ENCODE results near the gene PIEZO1. TPM values are rescaled to one million over a fixed set of nuclear protein-coding genes. Genes with fewer than 3 reads are reported as not detected.

The PIEZO1 gene
- total RNA-seq, 1 donor from 2014 or later, result 5.5 TPM

DNA sequence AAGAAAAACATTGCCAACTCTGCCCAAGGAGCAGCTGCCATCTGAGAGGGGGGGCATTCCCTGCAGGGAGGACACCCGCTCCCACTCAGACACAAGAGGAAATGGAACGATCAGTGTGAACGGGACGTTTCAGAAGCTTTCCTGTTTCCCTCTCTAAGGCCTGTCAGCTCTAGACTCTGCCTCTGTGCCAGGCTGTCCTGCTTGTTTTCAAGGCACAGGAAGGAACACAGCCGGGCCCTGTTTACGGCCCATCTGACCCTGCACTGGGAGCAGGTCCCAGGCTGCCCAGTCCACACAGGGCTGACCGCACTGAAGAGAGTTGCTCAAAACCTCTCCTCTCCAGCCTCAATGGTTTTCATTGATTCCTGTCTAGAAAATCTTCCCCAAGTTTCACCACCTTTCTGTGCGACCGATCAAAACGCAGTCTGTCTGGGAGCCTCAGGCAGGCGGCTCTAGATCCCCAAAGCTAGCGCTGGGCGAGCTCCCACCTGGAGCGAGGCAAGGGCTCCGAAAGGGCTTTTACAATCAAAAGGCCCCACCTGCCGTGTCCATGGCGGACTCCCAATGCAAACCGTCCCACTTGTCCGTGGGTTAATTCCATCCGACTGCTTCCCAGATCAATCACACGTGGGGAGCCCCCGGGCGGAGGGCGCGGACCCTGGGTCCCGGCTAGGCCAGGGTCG lies 1.5 kb downstream of the PIEZO1 start:
- Histone ChIP-seq H3K4me1 (peaks cover 2% of the 10 kb centered on the region), H3K4me3 (peak overlapping the region; percentile 50), H3F3A (ENCODE audit: low read depth) (peaks cover 19% of the 10 kb centered on the region), H3K9me3 (ENCODE audit: low read depth) (no peaks in the 10 kb centered on the region), H3K36me3 (no peaks in the 10 kb centered on the region), H3K4me2 (peak overlapping the region; percentile 83), H3K79me2 (ENCODE audit: low read depth) (no peaks in the 10 kb centered on the region), H3K9ac (no peak overlapping the region), H3K27ac (no peak overlapping the region), H2AFZ (replicated peaks) (no peak overlapping the region), H3K27me3 (peaks cover 39% of the 10 kb centered on the region), H4K20me1 (ENCODE audit: low read depth) (no peaks in the 10 kb centered on the region)
- no peak for DNase-seq (ENCODE audit: low spot score)
- peaks cover 20% of the 10 kb centered on the region for H3K4me1 Mint-ChIP-seq
- peak overlapping the region; percentile 71 for H3K4me3 Mint-ChIP-seq
- no peaks in the 10 kb centered on the region for H3K36me3 Mint-ChIP-seq
- TF ChIP-seq EZH2phosphoT487 (IDR thresholded peaks at IDR 0.05) (no peak), EZH2 (IDR thresholded peaks at IDR 0.05) (no peak)
- TF ChIP-seq, protein P1, sequence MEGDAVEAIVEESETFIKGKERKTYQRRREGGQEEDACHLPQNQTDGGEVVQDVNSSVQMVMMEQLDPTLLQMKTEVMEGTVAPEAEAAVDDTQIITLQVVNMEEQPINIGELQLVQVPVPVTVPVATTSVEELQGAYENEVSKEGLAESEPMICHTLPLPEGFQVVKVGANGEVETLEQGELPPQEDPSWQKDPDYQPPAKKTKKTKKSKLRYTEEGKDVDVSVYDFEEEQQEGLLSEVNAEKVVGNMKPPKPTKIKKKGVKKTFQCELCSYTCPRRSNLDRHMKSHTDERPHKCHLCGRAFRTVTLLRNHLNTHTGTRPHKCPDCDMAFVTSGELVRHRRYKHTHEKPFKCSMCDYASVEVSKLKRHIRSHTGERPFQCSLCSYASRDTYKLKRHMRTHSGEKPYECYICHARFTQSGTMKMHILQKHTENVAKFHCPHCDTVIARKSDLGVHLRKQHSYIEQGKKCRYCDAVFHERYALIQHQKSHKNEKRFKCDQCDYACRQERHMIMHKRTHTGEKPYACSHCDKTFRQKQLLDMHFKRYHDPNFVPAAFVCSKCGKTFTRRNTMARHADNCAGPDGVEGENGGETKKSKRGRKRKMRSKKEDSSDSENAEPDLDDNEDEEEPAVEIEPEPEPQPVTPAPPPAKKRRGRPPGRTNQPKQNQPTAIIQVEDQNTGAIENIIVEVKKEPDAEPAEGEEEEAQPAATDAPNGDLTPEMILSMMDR (IDR thresholded peaks at IDR 0.05), result no peak
- peaks cover 23% of the 10 kb centered on the region for H3K27me3 Mint-ChIP-seq (ENCODE audit: insufficient read depth, low read depth)
- no peaks in the 10 kb centered on the region for H3K9me3 Mint-ChIP-seq
- H3K27ac Mint-ChIP-seq, result no peak overlapping the region

DNA sequence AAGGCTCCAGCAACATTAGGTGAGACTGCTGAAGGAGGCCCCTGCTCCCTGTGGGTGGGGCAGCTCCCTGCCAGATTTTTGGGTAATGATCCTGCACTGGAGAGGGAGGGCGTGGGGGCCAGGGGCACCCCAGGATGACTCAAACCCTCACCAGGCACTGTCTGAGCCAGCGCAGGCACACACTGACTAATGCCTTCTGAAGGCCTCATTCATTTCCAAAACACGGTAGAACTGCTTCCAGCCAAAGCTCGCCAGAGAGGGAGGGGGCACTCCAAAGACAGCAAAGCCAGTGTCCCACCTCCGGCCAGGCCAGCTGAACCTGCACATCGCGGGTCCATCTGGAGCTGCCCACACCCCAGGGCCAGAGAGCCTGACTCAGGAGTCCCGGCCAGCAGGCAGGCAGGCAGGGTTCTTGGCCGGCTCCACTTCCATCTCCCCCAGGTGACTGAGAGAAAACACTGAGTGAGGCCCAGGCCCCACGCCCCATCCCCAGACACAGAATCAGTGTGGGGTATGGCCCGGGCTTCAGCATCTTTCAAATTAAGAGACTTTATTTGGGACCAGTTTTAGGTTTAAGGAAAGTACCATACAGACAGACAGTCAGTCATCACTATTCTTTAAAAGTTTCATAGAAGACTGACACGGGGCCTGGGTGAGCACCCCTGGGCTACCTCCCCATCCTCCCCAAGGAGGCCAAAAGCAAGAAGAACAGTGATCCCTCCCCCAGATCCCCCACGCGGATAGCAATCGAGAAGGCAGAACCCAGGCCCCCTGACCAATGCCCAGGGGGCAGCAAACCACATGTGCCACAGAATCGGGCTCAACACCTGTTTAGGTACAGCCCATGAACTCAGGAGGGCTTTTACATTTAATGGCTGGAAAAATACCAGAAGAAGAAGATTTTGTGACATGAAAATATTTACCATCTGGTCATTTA lies 2.3 kb downstream of the PIEZO1 start:
- H3K79me2 ChIP-seq (ENCODE audit: low read depth), result no peaks in the 10 kb centered on the region

GRCh38 chr16:88781140-88782077 lies 3.6 kb downstream of the PIEZO1 start:
- no peak overlapping the region for H3K27ac Mint-ChIP-seq
- no peak overlapping the region for H3K9ac ChIP-seq

More for the DNA sequence above, 2.3 kb downstream of the PIEZO1 start:
- Histone ChIP-seq H3K9me3 (ENCODE audit: low read depth) (no peaks in the 10 kb centered on the region), H4K20me1 (ENCODE audit: low read depth) (no peaks in the 10 kb centered on the region), H3K36me3 (no peaks in the 10 kb centered on the region), H3K9ac (no peak overlapping the region), H3F3A (ENCODE audit: low read depth) (peaks cover 19% of the 10 kb centered on the region), H3K27ac (no peak overlapping the region), H3K4me1 (peaks cover 10% of the 10 kb centered on the region), H3K4me3 (no peak overlapping the region), H3K4me2 (no peak overlapping the region), H3K27me3 (peaks cover 38% of the 10 kb centered on the region), H2AFZ (replicated peaks) (no peak overlapping the region)
- peak overlapping the region; percentile 71 for H3K4me3 Mint-ChIP-seq
- no peaks in the 10 kb centered on the region for H3K36me3 Mint-ChIP-seq
- no peak for DNase-seq (ENCODE audit: low spot score)
- H3K27me3 Mint-ChIP-seq (ENCODE audit: insufficient read depth, low read depth), result peaks cover 22% of the 10 kb centered on the region
- peaks cover 28% of the 10 kb centered on the region for H3K4me1 Mint-ChIP-seq
- no peak overlapping the region for H3K27ac Mint-ChIP-seq
- TF ChIP-seq EZH2 (IDR thresholded peaks at IDR 0.05) (no peak), EZH2phosphoT487 (IDR thresholded peaks at IDR 0.05) (no peak)
- H3K9me3 Mint-ChIP-seq, result no peaks in the 10 kb centered on the region

More at GRCh38 chr16:88781140-88782077, 3.6 kb downstream of the PIEZO1 start:
- Histone ChIP-seq H3K4me3 (no peak overlapping the region), H3F3A (ENCODE audit: low read depth) (peaks cover 17% of the 10 kb centered on the region), H3K27ac (no peak overlapping the region), H3K27me3 (peaks cover 35% of the 10 kb centered on the region), H2AFZ (replicated peaks) (no peak overlapping the region), H3K9me3 (ENCODE audit: low read depth) (no peaks in the 10 kb centered on the region), H3K4me1 (peaks cover 21% of the 10 kb centered on the region), H4K20me1 (ENCODE audit: low read depth) (no peaks in the 10 kb centered on the region), H3K79me2 (ENCODE audit: low read depth) (no peaks in the 10 kb centered on the region), H3K4me2 (no peak overlapping the region), H3K36me3 (no peaks in the 10 kb centered on the region)
- no peaks in the 10 kb centered on the region for H3K36me3 Mint-ChIP-seq
- no peak overlapping the region for H3K4me3 Mint-ChIP-seq
- no peak for DNase-seq (ENCODE audit: low spot score)
- H3K4me1 Mint-ChIP-seq, result peaks cover 39% of the 10 kb centered on the region
- peaks cover 16% of the 10 kb centered on the region for H3K27me3 Mint-ChIP-seq (ENCODE audit: insufficient read depth, low read depth)
- no peaks in the 10 kb centered on the region for H3K9me3 Mint-ChIP-seq
- TF ChIP-seq, protein P1 (IDR thresholded peaks at IDR 0.05), result no peak
- no peak for TF ChIP-seq EZH2 (IDR thresholded peaks at IDR 0.05)
- TF ChIP-seq EZH2phosphoT487 (IDR thresholded peaks at IDR 0.05), result no peak
